MCF 10A (cell line): ENCODE measurements around the gene ACOT7. TPM values are rescaled to one million over a fixed set of nuclear protein-coding genes. Genes with fewer than 3 reads are reported as not detected.

Source experiments
- BruUV-seq: library from RNA; stranded (reverse); fragments of 400-500 nt; replicated peaks from 2 replicates; lab custom pipeline; 2021; lab: Mats Ljungman, UMichigan
- CTCF ChIA-PET: fragments of 300-600 bp; sonication (Branson Sonifier 250); formaldehyde crosslinking; extraction: SDS; loops from one replicate; lab custom pipeline; 2021; ENCODE audit warnings: antibody characterized with exemption, inconsistent platforms; lab: Yijun Ruan, JAX
- POLR2A ChIA-PET: fragments of 300-600, 350-650 bp; sonication (Branson Sonifier 250); formaldehyde crosslinking; extraction: SDS; loops from one replicate; lab custom pipeline; 2020; ENCODE audit warnings: antibody characterized with exemption, inconsistent platforms; lab: Yijun Ruan, JAX
- DNase-seq: peaks from one replicate; pipeline ENCODE4 v3.0.0-alpha.2; 2018; ENCODE audit not compliant: unreplicated experiment
- H3K27ac Mint-ChIP-seq: one replicate; pipeline ENCODE4 v1.8.0; 2022; ENCODE audit warnings: mild to moderate bottlenecking, low read depth, mixed read lengths; ENCODE audit not compliant: unreplicated experiment
- H3K27me3 Mint-ChIP-seq: one replicate; pipeline ENCODE4 v1.8.0; 2022; ENCODE audit warnings: mixed read lengths; ENCODE audit not compliant: insufficient read depth, unreplicated experiment
- H3K36me3 Mint-ChIP-seq: one replicate; pipeline ENCODE4 v1.8.0; 2022; ENCODE audit warnings: mild to moderate bottlenecking, moderate library complexity, mixed read lengths; ENCODE audit not compliant: insufficient read depth, unreplicated experiment
- H3K4me1 Mint-ChIP-seq: one replicate; pipeline ENCODE4 v1.8.0; 2022; ENCODE audit warnings: mixed read lengths; ENCODE audit not compliant: insufficient read depth, unreplicated experiment
- H3K4me3 Mint-ChIP-seq: one replicate; pipeline ENCODE4 v1.8.0; 2022; ENCODE audit warnings: mild to moderate bottlenecking, moderate library complexity, mixed read lengths; ENCODE audit not compliant: unreplicated experiment
- H3K9me3 Mint-ChIP-seq: one replicate; pipeline ENCODE4 v1.8.0; 2022; ENCODE audit warnings: mixed read lengths; ENCODE audit not compliant: unreplicated experiment
- CTCF ChIP-seq: fragments of 200-600 bp; IDR thresholded peaks from one replicate; pipeline ENCODE4 v1.8.0; 2022; ENCODE audit warnings: antibody characterized with exemption, mild to moderate bottlenecking; ENCODE audit not compliant: unreplicated experiment
- intact Hi-C: fragments of 100-400 bp; cut with micrococcal nuclease; formaldehyde crosslinking; loops from 2 replicates; pipeline ENCODE4 v1.14.1; 2022
- total RNA-seq: library from RNA; stranded (reverse); gene quantifications from 2 replicates; pipeline ENCODE4 v1.2.3, GENCODE V29; 2022

Gene ACOT7
- total RNA-seq, 1 experiment from 2014 or later, result 117 TPM

GRCh38 chr1:6352138-6352563 is 41.4 kb downstream of the ACOT7 start:
- peaks cover 13% of the 10 kb centered on the region for H3K36me3 Mint-ChIP-seq
- no peak for DNase-seq
- peaks cover 38% of the 10 kb centered on the region for H3K4me1 Mint-ChIP-seq
- CTCF ChIA-PET, result interaction anchor here (0.5 to 2.4 kb wide), 3 partner anchors 10 to 105 kb away, joined by 3 to 12 read pairs (median 3); no protein-coding TSS in a partner anchor
- intact Hi-C loops, result no loop called here
- TF ChIP-seq CTCF, result no peak
- POLR2A ChIA-PET, result interaction anchor here (0.6 to 1.1 kb wide), 3 partner anchors 57 to 71 kb away, joined by 3 read pairs; no protein-coding TSS in a partner anchor
- H3K27ac Mint-ChIP-seq, result peak overlapping the region; percentile 46
- no peaks in the 10 kb centered on the region for H3K9me3 Mint-ChIP-seq
- H3K27me3 Mint-ChIP-seq, result no peaks in the 10 kb centered on the region
- no TSS peak for BruUV-seq
- no peak overlapping the region for H3K4me3 Mint-ChIP-seq

- Mint-ChIP-seq H3K4me3 (no peak overlapping the region), H3K27me3 (no peaks in the 10 kb centered on the region), H3K9me3 (no peaks in the 10 kb centered on the region), H3K4me1 (peaks cover 38% of the 10 kb centered on the region), H3K36me3 (peaks cover 17% of the 10 kb centered on the region), H3K27ac (peak overlapping the region; percentile 67)
- ChIA-PET CTCF (interaction anchor here (0.9 to 3.0 kb wide), 4 partner anchors 10 to 109 kb away, joined by 3 to 20 read pairs (median 12); no protein-coding TSS in a partner anchor), POLR2A (interaction anchor here (0.6 to 1.1 kb wide), 3 partner anchors 58 to 72 kb away, joined by 3 read pairs; no protein-coding TSS in a partner anchor)
- no peak for TF ChIP-seq CTCF
- peak; percentile 59 for DNase-seq
- intact Hi-C loops, result no loop called here
- no TSS peak for BruUV-seq
Observed at GRCh38 chr1:6351480-6352137, 42.0 kb downstream of the ACOT7 start.

- intact Hi-C loops, result no loop called here
Observed at GRCh38 chr1:6350416-6351088, 43.0 kb downstream of the ACOT7 start.

More at GRCh38 chr1:6350416-6351088, 43.0 kb downstream of the ACOT7 start:
- ChIA-PET CTCF (interaction anchor here (0.6 to 4.0 kb wide), 12 partner anchors 8 to 125 kb away, joined by 3 to 24 read pairs (median 4); no protein-coding TSS in a partner anchor), POLR2A (interaction anchor here (0.5 to 1.3 kb wide), 6 partner anchors 12 to 250 kb away, joined by 3 to 6 read pairs (median 4); no protein-coding TSS in a partner anchor)
- Mint-ChIP-seq H3K27ac (peak overlapping the region; percentile 67), H3K36me3 (peaks cover 20% of the 10 kb centered on the region), H3K4me1 (peaks cover 43% of the 10 kb centered on the region), H3K4me3 (no peak overlapping the region), H3K27me3 (no peaks in the 10 kb centered on the region), H3K9me3 (no peaks in the 10 kb centered on the region)
- no TSS peak for BruUV-seq
- DNase-seq, result peak; percentile 83
- no peak for TF ChIP-seq CTCF
